Spleen (tissue), 7 donors: ENCODE data around the gene EZH2.

Experiments
- POLR2A ChIP-seq, 3 donors: fragments of 450-650 bp; IDR thresholded peaks; one replicate each; pipeline ENCODE4 v1.5.1; 2017; ENCODE audit warnings: antibody characterized with exemption in 3 of 3, mild to moderate bottlenecking in 1 of 3
- POLR2AphosphoS5 ChIP-seq, 3 donors: sonication (generic); formaldehyde crosslinking; IDR thresholded peaks; one replicate each; pipeline ENCODE4 v1.5.1; 2017; ENCODE audit warnings: antibody characterized with exemption in 3 of 3
- TF ChIP-seq, protein P1 (sequence below), 11 experiments: fragments of 200-600 bp in 7 of 11; fragments of 450-650 bp in 4 of 11; sonication (generic) in 4 of 11; IDR thresholded peaks in 8 of 11; conservative IDR thresholded peaks in 3 of 11; 1 replicate in 7 of 11; 2 replicates in 4 of 11; pipeline versions ENCODE4 v1.4.0 to v1.8.0; 2016 to 2021; ENCODE audit warnings: antibody characterized with exemption in 11 of 11, inconsistent platforms in 4 of 11, mild to moderate bottlenecking in 1 of 11
- donor health status: DM: no; HTN: no; CAD: no; lungs with moderate emphysema.
- donor health status: DM: no; HTN: no; CAD: no.
- donor health status: DM: no; HTN: no; CAD: no.

DNA sequence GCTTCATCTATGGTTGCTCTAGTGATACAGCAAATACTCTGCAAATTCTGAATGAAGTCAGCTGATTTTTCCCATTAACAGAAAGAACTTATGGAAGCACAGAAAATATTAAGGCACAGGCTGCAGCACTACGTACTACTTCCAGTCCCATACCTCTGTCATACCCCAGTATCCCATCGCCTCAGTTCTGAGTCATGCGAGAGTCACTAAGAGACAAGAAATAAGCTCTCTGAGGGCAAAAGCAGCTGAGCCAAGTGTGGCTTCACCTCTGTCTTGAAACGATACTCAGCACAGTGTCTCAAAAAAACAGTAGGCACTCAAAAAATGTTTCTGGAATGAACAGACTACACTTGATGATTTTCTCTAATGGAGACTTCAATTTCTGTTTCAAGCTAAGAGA is 48.2 kb downstream of the EZH2 start:
- TF ChIP-seq POLR2AphosphoS5 (IDR thresholded peaks at IDR 0.05) (no peak), POLR2A (IDR thresholded peaks at IDR 0.05) (no peak)
- TF ChIP-seq, protein P1, sequence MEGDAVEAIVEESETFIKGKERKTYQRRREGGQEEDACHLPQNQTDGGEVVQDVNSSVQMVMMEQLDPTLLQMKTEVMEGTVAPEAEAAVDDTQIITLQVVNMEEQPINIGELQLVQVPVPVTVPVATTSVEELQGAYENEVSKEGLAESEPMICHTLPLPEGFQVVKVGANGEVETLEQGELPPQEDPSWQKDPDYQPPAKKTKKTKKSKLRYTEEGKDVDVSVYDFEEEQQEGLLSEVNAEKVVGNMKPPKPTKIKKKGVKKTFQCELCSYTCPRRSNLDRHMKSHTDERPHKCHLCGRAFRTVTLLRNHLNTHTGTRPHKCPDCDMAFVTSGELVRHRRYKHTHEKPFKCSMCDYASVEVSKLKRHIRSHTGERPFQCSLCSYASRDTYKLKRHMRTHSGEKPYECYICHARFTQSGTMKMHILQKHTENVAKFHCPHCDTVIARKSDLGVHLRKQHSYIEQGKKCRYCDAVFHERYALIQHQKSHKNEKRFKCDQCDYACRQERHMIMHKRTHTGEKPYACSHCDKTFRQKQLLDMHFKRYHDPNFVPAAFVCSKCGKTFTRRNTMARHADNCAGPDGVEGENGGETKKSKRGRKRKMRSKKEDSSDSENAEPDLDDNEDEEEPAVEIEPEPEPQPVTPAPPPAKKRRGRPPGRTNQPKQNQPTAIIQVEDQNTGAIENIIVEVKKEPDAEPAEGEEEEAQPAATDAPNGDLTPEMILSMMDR (IDR thresholded peaks at IDR 0.05 in 8 of 11, conservative IDR thresholded peaks at IDR 0.05 in 3 of 11) = no peak
